ENCODE results near the gene ZBED3. TPM values are rescaled to one million over a fixed set of nuclear protein-coding genes. Genes with fewer than 3 reads are reported as not detected.

Gene ZBED3
- total RNA-seq, 1 donor from 2014 or later, result 3.8 TPM

- ATAC-seq (ENCODE audit: poor library complexity) (no peak), DNase-seq (no peak)
- intact Hi-C loops (cut with DNase I), result no loop called here
Observed at GRCh38 chr5:77028631-77029375, 58.3 kb downstream of the ZBED3 start.

GRCh38 chr5:77024490-77024889 lies 62.6 kb downstream of the ZBED3 start:
- DNase-seq (no peak), ATAC-seq (ENCODE audit: poor library complexity) (no peak)
- intact Hi-C loops (cut with DNase I), result no loop called here

GRCh38 chr5:77022511-77023417 lies 64.3 kb downstream of the ZBED3 start:
- ATAC-seq (ENCODE audit: poor library complexity), result no peak
- no peak for DNase-seq
- intact Hi-C loops (cut with DNase I), result no loop called here

Other genes starting within 250 kb of the ZBED3 start
- gene S100Z, start 237.3 kb downstream of the ZBED3 start, total RNA-seq, result not detected
- gene CRHBP, start 134.2 kb downstream of the ZBED3 start, total RNA-seq, result 0.27 TPM
- gene AGGF1, start 56.9 kb downstream of the ZBED3 start, total RNA-seq, result 16.0 TPM
- 0.62 TPM for gene PDE8B, start 123.4 kb upstream of the ZBED3 start, total RNA-seq